Natural killer cell (primary cell): Measurements from ENCODE around the gene ANGPTL3. TPM values are rescaled to one million over a fixed set of nuclear protein-coding genes. Genes with fewer than 3 reads are reported as not detected.

ENCODE experiments used
- ATAC-seq, 3 donors: fragments of 150-1000 bp in 2 of 3; fragments of 200-7000 bp in 1 of 3; cut with Tn5 transposase; 1 replicate in 1 of 3; 2 replicates in 2 of 3; pipeline ENCODE4 v1.10.0; 2021; ENCODE audit warnings: mild to moderate bottlenecking in 2 of 3, moderate library complexity in 2 of 3
- DNase-seq, 2 donors: peaks; one replicate each; pipeline versions ENCODE4 v3.0.0 to v3.0.0-alpha.2; 2013 to 2021; ENCODE audit warnings: mixed read lengths in 1 of 2
- H3K27ac ChIP-seq: one replicate; pipeline ENCODE4 v1.5.1; 2013; ENCODE audit warnings: mild to moderate bottlenecking, low read length
- H3K27me3 ChIP-seq: one replicate; pipeline ENCODE4 v1.6.1; 2013; ENCODE audit warnings: low read length; ENCODE audit not compliant: control insufficient read depth, insufficient read depth
- H3K36me3 ChIP-seq: one replicate; pipeline ENCODE4 v1.6.1; 2013; ENCODE audit warnings: low read length; ENCODE audit not compliant: control insufficient read depth, insufficient read depth
- H3K4me1 ChIP-seq: one replicate; pipeline ENCODE4 v1.6.1; 2013; ENCODE audit warnings: low read length; ENCODE audit not compliant: control insufficient read depth, insufficient read depth
- H3K4me3 ChIP-seq: one replicate; pipeline ENCODE4 v1.5.1; 2013; ENCODE audit warnings: low read length
- H3K9me3 ChIP-seq: one replicate; pipeline ENCODE4 v1.6.1; 2013; ENCODE audit warnings: low read length; ENCODE audit not compliant: control insufficient read depth, insufficient read depth
- H3K27ac Mint-ChIP-seq, 2 donors: one replicate each; pipeline ENCODE4 v1.8.0; 2022; ENCODE audit warnings: mild to moderate bottlenecking in 2 of 2, mixed read lengths in 2 of 2, moderate library complexity in 1 of 2
- H3K27me3 Mint-ChIP-seq, 2 donors: one replicate each; pipeline ENCODE4 v1.8.0; 2022; ENCODE audit warnings: low read depth in 2 of 2, mixed read lengths in 2 of 2
- H3K36me3 Mint-ChIP-seq: one replicate; pipeline ENCODE4 v1.8.0; 2022; ENCODE audit warnings: mixed read lengths
- H3K4me1 Mint-ChIP-seq, 2 donors: one replicate each; pipeline ENCODE4 v1.8.0; 2022; ENCODE audit warnings: mixed read lengths in 2 of 2
- H3K4me3 Mint-ChIP-seq: one replicate; pipeline ENCODE4 v1.8.0; 2022; ENCODE audit warnings: mild to moderate bottlenecking, moderate library complexity, mixed read lengths
- H3K9me3 Mint-ChIP-seq, 2 donors: one replicate each; pipeline ENCODE4 v1.8.0; 2022; ENCODE audit warnings: mixed read lengths in 2 of 2
- WGBS: methylation state at CpG from one replicate; pipeline ENCODE4 v1.1.7; 2013; ENCODE audit warnings: missing lambda C conversion rate; ENCODE audit not compliant: insufficient coverage; 5-methylcytosine and 5-hydroxymethylcytosine counted together
- intact Hi-C: fragments of 100-400 bp; cut with micrococcal nuclease; formaldehyde crosslinking; loops from one replicate; pipeline ENCODE4 v1.14.2; 2022
- total RNA-seq, 4 donors: library from RNA; stranded (reverse); fragments of 120-200 nt in 1 of 4; gene quantifications; one replicate each; pipeline versions ENCODE4 v1.2.3 to v1.2.4, GENCODE V29; 2013 to 2022
- TF ChIP-seq, protein P1 (sequence below): fragments of 200-600 bp; IDR thresholded peaks from one replicate; pipeline ENCODE4 v1.8.0; 2022; ENCODE audit warnings: antibody characterized with exemption

ANGPTL3 gene
- total RNA-seq, 3 donors from 2014 or later (not counting 1 experiment from before 2014, with no cell fraction given): not detected

DNA sequence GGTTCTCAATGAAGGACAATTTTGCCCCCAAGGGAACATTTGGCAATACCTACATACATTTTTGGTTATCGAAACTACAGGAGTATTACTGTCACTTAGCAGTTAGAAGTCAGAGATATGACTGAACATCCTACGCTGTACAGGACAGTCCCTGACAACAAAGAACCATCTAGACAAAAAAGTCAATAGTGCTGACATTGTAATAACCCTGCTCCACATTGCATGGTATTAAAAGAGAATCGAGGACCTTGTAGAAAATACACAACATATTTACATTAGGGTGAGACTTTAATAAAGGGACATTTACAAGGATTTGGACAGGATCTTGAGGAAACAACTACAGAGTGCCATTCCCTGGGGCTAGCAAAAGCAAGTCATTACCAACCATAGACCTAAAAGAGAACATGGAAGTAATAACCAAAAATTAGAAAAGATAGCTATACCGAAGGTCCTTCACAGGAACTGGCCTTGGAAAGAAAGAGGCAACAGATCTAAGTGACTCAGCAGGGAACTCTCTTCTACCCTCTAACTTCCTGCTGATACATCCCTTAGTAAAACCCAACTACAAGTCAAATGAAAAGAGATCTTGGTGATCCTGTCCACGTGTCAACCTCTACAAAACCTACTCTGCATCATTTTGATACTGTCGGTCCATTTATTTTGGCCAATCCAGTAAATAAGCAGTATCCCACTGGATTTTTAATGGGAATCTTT, 40.2 kb downstream of the ANGPTL3 start:
- ATAC-seq (no peak), DNase-seq (no peak)
- Mint-ChIP-seq H3K27me3 (no peaks in the 10 kb centered on the region), H3K36me3 (no peaks in the 10 kb centered on the region), H3K4me3 (no peak overlapping the region), H3K9me3 (no peaks in the 10 kb centered on the region), H3K4me1 (no peaks in the 10 kb centered on the region), H3K27ac (no peak overlapping the region)
- Histone ChIP-seq H3K27me3 (no peaks in the 10 kb centered on the region), H3K4me3 (no peak overlapping the region), H3K27ac (no peak overlapping the region), H3K4me1 (no peaks in the 10 kb centered on the region), H3K36me3 (no peaks in the 10 kb centered on the region), H3K9me3 (no peaks in the 10 kb centered on the region)
- 88% methylated on average over 6 of the region's 6 CpGs for WGBS
- intact Hi-C loops: no loop called here
- TF ChIP-seq, protein P1, sequence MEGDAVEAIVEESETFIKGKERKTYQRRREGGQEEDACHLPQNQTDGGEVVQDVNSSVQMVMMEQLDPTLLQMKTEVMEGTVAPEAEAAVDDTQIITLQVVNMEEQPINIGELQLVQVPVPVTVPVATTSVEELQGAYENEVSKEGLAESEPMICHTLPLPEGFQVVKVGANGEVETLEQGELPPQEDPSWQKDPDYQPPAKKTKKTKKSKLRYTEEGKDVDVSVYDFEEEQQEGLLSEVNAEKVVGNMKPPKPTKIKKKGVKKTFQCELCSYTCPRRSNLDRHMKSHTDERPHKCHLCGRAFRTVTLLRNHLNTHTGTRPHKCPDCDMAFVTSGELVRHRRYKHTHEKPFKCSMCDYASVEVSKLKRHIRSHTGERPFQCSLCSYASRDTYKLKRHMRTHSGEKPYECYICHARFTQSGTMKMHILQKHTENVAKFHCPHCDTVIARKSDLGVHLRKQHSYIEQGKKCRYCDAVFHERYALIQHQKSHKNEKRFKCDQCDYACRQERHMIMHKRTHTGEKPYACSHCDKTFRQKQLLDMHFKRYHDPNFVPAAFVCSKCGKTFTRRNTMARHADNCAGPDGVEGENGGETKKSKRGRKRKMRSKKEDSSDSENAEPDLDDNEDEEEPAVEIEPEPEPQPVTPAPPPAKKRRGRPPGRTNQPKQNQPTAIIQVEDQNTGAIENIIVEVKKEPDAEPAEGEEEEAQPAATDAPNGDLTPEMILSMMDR: no peak

DNA sequence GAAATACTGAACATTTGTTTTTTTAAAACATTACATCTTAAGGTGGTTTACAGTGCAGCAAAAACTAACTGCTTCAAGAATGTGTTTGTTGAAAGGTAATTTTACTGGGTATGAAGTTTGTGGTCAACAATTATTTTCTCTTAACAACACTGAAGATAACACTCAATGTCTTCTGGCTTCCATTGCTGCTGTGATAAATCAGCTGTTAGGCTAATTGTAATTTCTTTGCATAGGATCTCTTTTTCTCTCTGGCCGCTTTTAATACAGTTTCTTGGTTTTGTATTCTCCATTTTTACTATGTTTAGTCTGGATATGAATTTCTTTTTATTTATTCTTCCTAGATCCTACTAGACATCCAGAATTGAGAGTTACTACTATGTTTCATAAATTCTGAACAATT, 46.0 kb downstream of the ANGPTL3 start:
- no peaks in the 10 kb centered on the region for H3K36me3 ChIP-seq
- Mint-ChIP-seq H3K4me1 (no peaks in the 10 kb centered on the region), H3K27ac (no peak overlapping the region), H3K36me3 (peaks cover 18% of the 10 kb centered on the region), H3K27me3 (no peaks in the 10 kb centered on the region), H3K9me3 (peaks cover 0 to 2% of the 10 kb centered on the region in 2 donors), H3K4me3 (no peak overlapping the region)
- ATAC-seq (no peak), DNase-seq (no peak)
- H3K27ac ChIP-seq: no peak overlapping the region
- no peaks in the 10 kb centered on the region for H3K27me3 ChIP-seq
- H3K4me3 ChIP-seq: no peak overlapping the region
- TF ChIP-seq, protein P1: no peak
- intact Hi-C loops: no loop called here
- no peaks in the 10 kb centered on the region for H3K4me1 ChIP-seq
- H3K9me3 ChIP-seq: no peaks in the 10 kb centered on the region
- WGBS: no CpG with 5 or more reads among the region's 1 CpG

DNA sequence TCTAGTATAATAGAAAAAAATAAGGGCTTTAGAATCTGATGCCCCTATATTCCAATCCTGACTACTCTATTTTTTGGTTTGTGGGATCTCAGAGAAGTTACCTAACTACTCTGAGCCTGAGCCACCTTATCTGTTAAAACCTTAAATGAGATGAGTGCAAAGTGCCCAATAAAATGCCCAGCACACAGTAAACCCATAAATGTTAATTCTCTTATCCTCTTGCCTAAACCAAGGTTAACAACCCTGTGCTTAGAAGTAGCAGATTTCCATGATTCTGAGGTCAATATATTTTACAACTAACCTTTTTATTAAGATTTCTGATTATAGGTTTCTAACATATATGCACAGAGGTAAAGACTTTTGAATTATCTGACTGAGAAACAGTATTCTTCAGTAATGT, 55.1 kb downstream of the ANGPTL3 start:
- TF ChIP-seq, protein P1: no peak
- H3K4me3 ChIP-seq: no peak overlapping the region
- H3K4me1 ChIP-seq: no peaks in the 10 kb centered on the region
- H3K9me3 Mint-ChIP-seq: no peaks in the 10 kb centered on the region
- H3K27me3 ChIP-seq: no peaks in the 10 kb centered on the region
- H3K9me3 ChIP-seq: no peaks in the 10 kb centered on the region
- ATAC-seq: no peak
- H3K4me3 Mint-ChIP-seq: no peak overlapping the region
- no peaks in the 10 kb centered on the region for H3K4me1 Mint-ChIP-seq
- H3K27me3 Mint-ChIP-seq: no peaks in the 10 kb centered on the region
- no peak overlapping the region for H3K27ac ChIP-seq
- no peak for DNase-seq
- H3K27ac Mint-ChIP-seq: no peak overlapping the region
- H3K36me3 Mint-ChIP-seq: no peaks in the 10 kb centered on the region
- no peaks in the 10 kb centered on the region for H3K36me3 ChIP-seq
- intact Hi-C loops: no loop called here

DNA sequence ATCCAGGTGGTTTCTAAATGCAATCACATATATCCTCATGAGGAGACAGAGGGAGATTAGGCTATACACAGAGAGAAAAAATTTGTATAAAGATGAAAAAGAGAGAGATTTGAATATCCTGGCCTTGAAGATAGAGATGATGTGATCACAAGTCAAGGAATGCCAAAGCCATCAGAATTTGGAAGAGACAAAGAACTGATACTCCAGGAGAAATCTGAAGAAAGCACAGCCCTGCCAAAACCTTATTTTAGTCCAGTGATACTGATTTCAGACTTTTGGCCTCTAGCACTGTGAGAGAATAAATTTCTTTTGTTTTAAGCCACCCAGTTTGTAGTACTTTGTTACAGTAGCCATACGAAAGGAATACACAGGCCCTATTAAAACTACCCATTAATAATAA, 57.4 kb downstream of the ANGPTL3 start:
- TF ChIP-seq, protein P1: no peak
- intact Hi-C loops: no loop called here
- H3K27me3 Mint-ChIP-seq: no peaks in the 10 kb centered on the region
- WGBS: 80% methylated on average over 1 of the region's 1 CpG
- H3K4me3 Mint-ChIP-seq: no peak overlapping the region
- Histone ChIP-seq H3K36me3 (no peaks in the 10 kb centered on the region), H3K27ac (no peak overlapping the region), H3K4me3 (no peak overlapping the region), H3K27me3 (no peaks in the 10 kb centered on the region), H3K4me1 (no peaks in the 10 kb centered on the region), H3K9me3 (no peaks in the 10 kb centered on the region)
- ATAC-seq: no peak
- H3K9me3 Mint-ChIP-seq: no peaks in the 10 kb centered on the region
- H3K4me1 Mint-ChIP-seq: no peaks in the 10 kb centered on the region
- H3K36me3 Mint-ChIP-seq: no peaks in the 10 kb centered on the region
- no peak overlapping the region for H3K27ac Mint-ChIP-seq
- no peak for DNase-seq
